Common myeloid progenitor, CD34-positive (primary cell): Measurements from ENCODE around the gene GRIK4.

ENCODE experiments used
- CTCF ChIA-PET: fragments of 350-600 bp; sonication (Branson Sonifier 250); formaldehyde crosslinking; loops from one replicate; lab custom pipeline; 2021; ENCODE audit warnings: antibody characterized with exemption; lab: Charles Lee
- POLR2A ChIA-PET: fragments of 350-600 bp; sonication (Branson Sonifier 250); formaldehyde crosslinking; loops from one replicate; lab custom pipeline; 2021; ENCODE audit warnings: antibody characterized with exemption; lab: Charles Lee
- DNase-seq, 3 donors: peaks; one replicate each; pipeline versions ENCODE4 v3.0.0 to v3.0.0-alpha.2; 2013
- H3K27ac ChIP-seq, 2 experiments: 1 replicate in 1 of 2; 2 replicates in 1 of 2; pipeline ENCODE4 v1.7.0; 2013; ENCODE audit warnings: inconsistent platforms in 2 of 2, low read length in 2 of 2, mild to moderate bottlenecking in 2 of 2, low read depth in 1 of 2, moderate library complexity in 1 of 2; ENCODE audit not compliant: severe bottlenecking in 2 of 2, insufficient read depth in 1 of 2, poor library complexity in 1 of 2
- H3K27me3 ChIP-seq, 5 experiments: replicated peaks in 2 of 5; 1 replicate in 3 of 5; 2 replicates in 2 of 5; pipeline versions ENCODE4 v1.6.1 to v1.7.0; 2013; ENCODE audit warnings: low read length in 4 of 5, mild to moderate bottlenecking in 2 of 5, moderate library complexity in 2 of 5, inconsistent platforms in 1 of 5; ENCODE audit not compliant: insufficient read depth in 5 of 5, control insufficient read depth in 4 of 5
- H3K36me3 ChIP-seq, 4 experiments: 1 replicate in 2 of 4; 2 replicates in 2 of 4; pipeline versions ENCODE4 v1.6.1 to v1.7.0; 2013; ENCODE audit warnings: low read length in 3 of 4, control low read depth in 1 of 4, mild to moderate bottlenecking in 1 of 4; ENCODE audit not compliant: control insufficient read depth in 4 of 4, insufficient read depth in 4 of 4
- H3K4me1 ChIP-seq, 4 experiments: 1 replicate in 3 of 4; 2 replicates in 1 of 4; pipeline versions ENCODE4 v1.6.1 to v1.7.1; 2013; ENCODE audit warnings: low read length in 3 of 4, mild to moderate bottlenecking in 3 of 4, control low read depth in 1 of 4, inconsistent platforms in 1 of 4, moderate library complexity in 1 of 4; ENCODE audit not compliant: control insufficient read depth in 4 of 4, insufficient read depth in 4 of 4; ENCODE audit errors: control extremely low read depth in 1 of 4
- H3K4me3 ChIP-seq, 7 experiments: 1 replicate in 4 of 7; 2 replicates in 3 of 7; pipeline versions ENCODE4 v1.5.1 to v1.7.0; 2013; ENCODE audit warnings: mild to moderate bottlenecking in 7 of 7, low read length in 6 of 7, moderate library complexity in 6 of 7, inconsistent platforms in 2 of 7, low read depth in 2 of 7, control low read depth in 1 of 7; ENCODE audit not compliant: insufficient read depth in 4 of 7, control insufficient read depth in 1 of 7; ENCODE audit errors: extremely low read depth in 1 of 7
- H3K9me3 ChIP-seq, 5 experiments: 1 replicate in 4 of 5; 2 replicates in 1 of 5; pipeline versions ENCODE4 v1.6.1 to v1.7.1; 2013; ENCODE audit warnings: low read length in 4 of 5, mild to moderate bottlenecking in 2 of 5, inconsistent platforms in 1 of 5, low read depth in 1 of 5, moderate library complexity in 1 of 5; ENCODE audit not compliant: control insufficient read depth in 4 of 5, insufficient read depth in 2 of 5; ENCODE audit errors: control extremely low read depth in 1 of 5
- WGBS: methylation state at CpG from one replicate; pipeline ENCODE4 v1.1.5; 2013; ENCODE audit not compliant: insufficient coverage; 5-methylcytosine and 5-hydroxymethylcytosine counted together

GRIK4 gene

DNA sequence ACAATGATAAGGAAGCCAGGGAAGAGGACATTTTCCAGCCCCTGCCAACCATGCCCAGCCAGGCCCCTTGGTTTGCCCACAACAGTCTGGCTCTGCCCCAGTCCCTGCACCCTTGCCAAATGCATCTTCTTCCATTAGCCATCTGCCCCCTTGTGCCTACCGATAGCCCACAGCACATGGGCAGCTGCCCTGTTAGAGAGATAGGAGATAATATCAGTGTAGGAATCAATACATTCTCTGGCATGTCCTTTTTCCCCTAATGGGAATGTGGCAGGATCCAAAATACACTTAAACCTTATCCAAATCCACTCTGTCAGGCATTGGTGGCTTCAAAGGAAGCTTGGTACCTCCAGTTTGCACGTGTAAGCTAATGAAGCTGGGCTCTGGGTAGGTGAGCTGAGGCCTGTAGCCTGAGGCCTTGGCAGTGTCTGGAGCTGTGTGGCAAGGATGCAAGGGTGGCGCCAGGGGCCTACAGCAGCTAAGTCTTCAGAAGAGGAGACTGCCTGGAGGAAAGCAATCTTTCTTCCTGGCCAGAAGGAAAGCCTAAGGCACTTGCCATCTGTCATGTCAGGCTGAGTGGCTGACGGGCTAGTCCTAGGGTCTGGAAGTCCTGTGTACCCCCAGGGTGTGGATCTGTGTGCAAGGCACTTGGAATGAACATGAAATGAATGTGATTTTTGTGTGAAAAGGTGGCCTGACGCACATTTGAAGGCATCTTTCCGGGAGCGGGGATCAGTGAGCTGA is 348.2 kb downstream of the GRIK4 start:
- CTCF ChIA-PET, result interaction anchor here (0.9 kb wide), 1 partner anchor 12 kb away, joined by 3 read pairs; no protein-coding TSS in a partner anchor

DNA sequence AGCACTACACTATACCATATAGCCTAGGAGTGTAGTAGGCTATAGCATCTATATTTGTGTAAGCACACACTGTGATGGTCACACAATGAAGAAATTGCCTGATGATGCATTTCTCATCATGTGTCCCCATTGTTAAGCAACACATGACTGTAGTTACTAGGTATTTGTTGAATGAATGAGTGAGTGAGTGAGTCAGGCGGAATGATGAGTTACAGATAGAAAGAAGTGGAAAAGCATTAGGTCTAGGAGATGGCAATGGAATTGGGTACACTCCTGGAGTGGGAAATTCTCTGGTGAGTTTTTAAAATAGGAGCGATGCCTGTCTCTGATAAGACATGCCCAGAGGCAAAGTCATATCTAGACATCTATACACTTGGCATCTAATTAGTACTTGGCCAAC is 351.8 kb downstream of the GRIK4 start:
- ChIA-PET POLR2A (no interaction called here), CTCF (interaction anchor here (1.5 kb wide), 1 partner anchor 12 kb away, joined by 4 read pairs; no protein-coding TSS in a partner anchor)
- Histone ChIP-seq H3K27me3 (peaks cover 0 to 22% (median 3%) of the 10 kb centered on the region in 5 experiments), H3K9me3 (no peaks in the 10 kb centered on the region), H3K27ac (no peak overlapping the region), H3K4me3 (no peak overlapping the region), H3K36me3 (no peaks in the 10 kb centered on the region), H3K4me1 (no peaks in the 10 kb centered on the region)
- 100% methylated on average over 1 of the region's 2 CpGs for WGBS
- no peak for DNase-seq

More for the DNA sequence above, 348.2 kb downstream of the GRIK4 start:
- H3K9me3 ChIP-seq, result no peaks in the 10 kb centered on the region
- H3K4me3 ChIP-seq, result no peak overlapping the region
- WGBS, result 91% methylated on average over 7 of the region's 7 CpGs
- POLR2A ChIA-PET, result no interaction called here
- no peak for DNase-seq
- no peak overlapping the region for H3K27ac ChIP-seq
- no peaks in the 10 kb centered on the region for H3K4me1 ChIP-seq
- H3K36me3 ChIP-seq, result no peaks in the 10 kb centered on the region
- H3K27me3 ChIP-seq, result peaks cover 0 to 6% (median 0%) of the 10 kb centered on the region in 5 experiments

DNA sequence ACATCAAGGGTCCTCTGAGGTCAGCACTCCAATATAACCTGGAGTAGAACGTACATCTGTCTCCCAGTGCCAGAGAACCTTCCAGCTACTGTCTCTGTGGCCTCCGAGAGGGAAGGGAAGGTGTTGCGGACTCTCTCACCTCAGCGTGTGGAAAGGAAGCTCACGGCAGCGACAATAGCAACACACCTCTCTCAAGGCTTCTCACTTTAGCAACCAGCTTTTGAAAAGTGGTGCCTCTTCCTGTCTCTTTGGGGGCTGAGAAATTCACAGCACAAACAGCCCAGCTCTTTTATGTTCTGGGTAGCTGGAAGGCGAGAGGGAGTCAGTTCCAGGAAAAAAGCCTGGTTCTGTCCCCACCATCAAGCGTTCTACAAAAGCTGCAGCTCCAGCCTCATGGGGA is 355.5 kb downstream of the GRIK4 start:
- WGBS, result 72% methylated on average over 6 of the region's 8 CpGs
- no peaks in the 10 kb centered on the region for H3K36me3 ChIP-seq
- no peak overlapping the region for H3K4me3 ChIP-seq
- H3K27ac ChIP-seq, result no peak overlapping the region
- ChIA-PET POLR2A (no interaction called here), CTCF (interaction anchor here (0.8 to 1.7 kb wide), 2 partner anchors 13 to 20 kb away, joined by 3 read pairs; no protein-coding TSS in a partner anchor)
- no peaks in the 10 kb centered on the region for H3K4me1 ChIP-seq
- H3K27me3 ChIP-seq, result peaks cover 0 to 47% (median 8%) of the 10 kb centered on the region in 5 experiments
- H3K9me3 ChIP-seq, result no peaks in the 10 kb centered on the region
- DNase-seq, result no peak

DNA sequence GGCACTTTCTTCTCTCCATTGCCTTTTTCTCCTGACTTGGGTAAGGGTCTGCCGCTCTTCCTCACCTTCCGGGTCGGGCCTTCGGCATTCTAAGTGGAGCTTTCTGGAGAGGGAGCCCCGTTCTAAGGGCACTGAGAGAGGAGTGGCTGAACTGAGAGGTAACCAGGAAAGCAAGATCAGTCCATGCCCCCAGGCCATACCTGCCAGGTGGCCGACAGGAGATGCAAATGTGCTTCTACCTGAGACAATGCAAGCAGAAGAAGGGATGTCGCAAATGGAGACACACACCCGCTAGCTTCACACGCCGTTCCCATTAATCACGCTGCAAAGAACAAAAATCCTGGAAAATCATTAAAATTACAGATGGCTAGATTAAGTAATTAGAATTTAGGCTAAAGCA is 356.0 kb downstream of the GRIK4 start:
- Histone ChIP-seq H3K9me3 (no peaks in the 10 kb centered on the region), H3K4me1 (no peaks in the 10 kb centered on the region), H3K36me3 (no peaks in the 10 kb centered on the region), H3K27ac (no peak overlapping the region), H3K27me3 (peaks cover 0 to 47% (median 7%) of the 10 kb centered on the region in 5 experiments), H3K4me3 (no peak overlapping the region)
- WGBS, result 78% methylated on average over 5 of the region's 11 CpGs
- POLR2A ChIA-PET, result no interaction called here
- CTCF ChIA-PET, result interaction anchor here (0.8 to 1.7 kb wide), 2 partner anchors 13 to 20 kb away, joined by 3 read pairs; no protein-coding TSS in a partner anchor
- no peak for DNase-seq

DNA sequence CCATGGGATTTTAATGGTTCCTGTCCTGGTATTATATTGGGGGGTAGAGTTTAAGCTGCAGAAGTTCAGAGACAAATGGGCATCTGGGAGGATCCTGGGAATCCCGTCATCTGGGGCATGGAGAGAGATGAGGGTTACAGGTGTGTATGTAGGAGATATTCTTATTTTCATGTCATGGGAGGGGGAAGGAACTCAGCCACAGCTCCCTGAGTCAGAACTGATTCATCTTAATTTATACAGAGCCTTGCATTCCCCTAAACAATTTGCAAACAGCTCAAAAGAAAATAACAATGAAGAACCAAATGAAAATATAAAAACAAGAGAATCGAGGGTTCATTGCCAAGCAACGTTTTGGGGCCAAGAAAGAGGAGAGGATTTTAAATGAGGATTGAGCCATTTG is 356.4 kb downstream of the GRIK4 start:
- H3K27me3 ChIP-seq, result peaks cover 0 to 49% (median 6%) of the 10 kb centered on the region in 5 experiments
- no peaks in the 10 kb centered on the region for H3K36me3 ChIP-seq
- no peaks in the 10 kb centered on the region for H3K9me3 ChIP-seq
- no peak overlapping the region for H3K4me3 ChIP-seq
- DNase-seq, result no peak
- POLR2A ChIA-PET, result no interaction called here
- no peaks in the 10 kb centered on the region for H3K4me1 ChIP-seq
- WGBS, result 78% methylated on average over 2 of the region's 3 CpGs
- H3K27ac ChIP-seq, result no peak overlapping the region
- CTCF ChIA-PET, result interaction anchor here (1.7 kb wide), 1 partner anchor 12 kb away, joined by 3 read pairs; no protein-coding TSS in a partner anchor

DNA sequence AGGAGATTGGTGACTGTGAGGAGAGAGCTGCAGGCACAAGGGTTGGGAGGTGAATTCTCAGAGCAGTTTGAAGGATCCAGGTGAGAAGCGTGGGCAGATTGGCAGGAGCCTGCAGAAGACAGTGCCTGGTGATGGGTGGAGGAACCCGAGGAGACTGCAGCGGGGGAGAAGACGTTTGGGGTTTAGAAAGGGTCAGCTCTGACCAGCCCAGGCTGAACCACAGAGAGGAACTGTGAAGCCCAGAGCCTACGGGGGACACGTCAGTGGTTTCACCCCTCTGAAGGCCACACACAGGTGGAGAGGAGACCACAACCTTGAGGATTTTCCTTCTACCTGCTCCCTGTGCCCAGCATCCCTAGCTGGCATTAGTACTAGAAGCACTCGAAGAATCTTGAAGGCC is 357.5 kb downstream of the GRIK4 start:
- ChIA-PET POLR2A (no interaction called here), CTCF (no interaction called here)
- DNase-seq, result no peak
- 71% methylated on average over 6 of the region's 7 CpGs for WGBS
- H3K4me3 ChIP-seq, result no peak overlapping the region
- H3K36me3 ChIP-seq, result no peaks in the 10 kb centered on the region
- H3K27ac ChIP-seq, result no peak overlapping the region
- no peaks in the 10 kb centered on the region for H3K4me1 ChIP-seq
- H3K9me3 ChIP-seq, result no peaks in the 10 kb centered on the region
- H3K27me3 ChIP-seq, result peaks cover 0 to 55% (median 6%) of the 10 kb centered on the region in 5 experiments

DNA sequence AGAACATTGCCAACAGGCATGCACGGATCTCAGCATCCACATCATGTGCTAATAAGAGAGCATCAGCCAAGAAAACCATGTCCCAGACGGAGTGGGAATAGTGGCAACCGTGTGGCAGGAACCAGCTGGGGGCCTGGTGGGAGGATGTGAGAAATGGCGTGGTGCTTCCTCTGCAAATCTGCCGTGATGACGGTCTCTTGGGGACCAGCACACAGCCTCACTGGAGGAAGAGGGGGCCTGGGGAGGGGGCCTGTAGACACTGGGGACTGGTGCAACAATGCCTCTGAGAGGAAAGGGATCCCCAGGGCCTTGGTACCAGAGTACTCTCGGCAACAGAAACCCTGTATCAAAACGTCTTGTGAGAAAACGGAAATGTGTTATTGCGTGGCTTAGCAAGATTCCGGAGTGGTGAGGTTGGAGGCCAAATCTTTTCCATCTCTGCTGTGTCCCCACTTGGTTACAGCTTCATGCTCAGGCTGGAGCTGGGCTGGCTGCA is 358.0 kb downstream of the GRIK4 start:
- POLR2A ChIA-PET, result no interaction called here
- H3K27ac ChIP-seq, result no peak overlapping the region
- H3K9me3 ChIP-seq, result no peaks in the 10 kb centered on the region
- CTCF ChIA-PET, result no interaction called here
- no peak overlapping the region for H3K4me3 ChIP-seq
- peak in 2 of 3 donors; percentile 7 to 10 for DNase-seq
- 46% methylated on average over 11 of the region's 11 CpGs for WGBS
- peaks cover 0 to 58% (median 6%) of the 10 kb centered on the region in 5 experiments for H3K27me3 ChIP-seq
- no peaks in the 10 kb centered on the region for H3K36me3 ChIP-seq
- H3K4me1 ChIP-seq, result no peaks in the 10 kb centered on the region
